Stomach (tissue), 4 donors: ENCODE data around the gene MTCL3.

ENCODE experiments used
- POLR2AphosphoS5 ChIP-seq, 3 donors: sonication (generic); formaldehyde crosslinking; IDR thresholded peaks; one replicate each; pipeline ENCODE4 v1.6.1; 2016; ENCODE audit warnings: antibody characterized with exemption in 3 of 3
- TF ChIP-seq, protein P1 (sequence below), 7 experiments: fragments of 450-650 bp in 4 of 7; fragments of 200-600 bp in 3 of 7; sonication (generic) in 3 of 7; IDR thresholded peaks; one replicate each; pipeline ENCODE4 v1.5.1; 2016 to 2019; ENCODE audit warnings: antibody characterized with exemption in 7 of 7, control low read depth in 2 of 7, mild to moderate bottlenecking in 1 of 7

DNA sequence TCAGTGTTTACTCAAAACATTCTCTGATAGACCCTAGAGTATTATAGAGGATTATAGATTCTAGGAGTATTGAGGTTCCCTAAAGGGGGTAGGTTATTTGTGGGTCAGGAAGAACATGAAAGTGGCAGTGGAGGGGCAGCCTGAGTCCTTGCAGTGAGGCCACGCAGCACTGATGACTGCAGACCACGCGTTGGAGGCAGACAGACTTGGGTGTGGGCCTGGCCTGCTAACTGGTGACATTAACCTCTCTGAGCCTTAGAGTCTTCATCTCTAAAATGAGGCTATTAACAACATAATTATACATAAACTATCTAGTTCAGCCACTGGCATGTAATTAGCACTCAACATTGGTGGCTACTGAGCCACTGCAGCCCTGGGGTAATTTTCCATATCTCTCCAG, 16.1 kb downstream of the MTCL3 start:
- TF ChIP-seq, protein P1, sequence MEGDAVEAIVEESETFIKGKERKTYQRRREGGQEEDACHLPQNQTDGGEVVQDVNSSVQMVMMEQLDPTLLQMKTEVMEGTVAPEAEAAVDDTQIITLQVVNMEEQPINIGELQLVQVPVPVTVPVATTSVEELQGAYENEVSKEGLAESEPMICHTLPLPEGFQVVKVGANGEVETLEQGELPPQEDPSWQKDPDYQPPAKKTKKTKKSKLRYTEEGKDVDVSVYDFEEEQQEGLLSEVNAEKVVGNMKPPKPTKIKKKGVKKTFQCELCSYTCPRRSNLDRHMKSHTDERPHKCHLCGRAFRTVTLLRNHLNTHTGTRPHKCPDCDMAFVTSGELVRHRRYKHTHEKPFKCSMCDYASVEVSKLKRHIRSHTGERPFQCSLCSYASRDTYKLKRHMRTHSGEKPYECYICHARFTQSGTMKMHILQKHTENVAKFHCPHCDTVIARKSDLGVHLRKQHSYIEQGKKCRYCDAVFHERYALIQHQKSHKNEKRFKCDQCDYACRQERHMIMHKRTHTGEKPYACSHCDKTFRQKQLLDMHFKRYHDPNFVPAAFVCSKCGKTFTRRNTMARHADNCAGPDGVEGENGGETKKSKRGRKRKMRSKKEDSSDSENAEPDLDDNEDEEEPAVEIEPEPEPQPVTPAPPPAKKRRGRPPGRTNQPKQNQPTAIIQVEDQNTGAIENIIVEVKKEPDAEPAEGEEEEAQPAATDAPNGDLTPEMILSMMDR (IDR thresholded peaks at IDR 0.05): no peak
- TF ChIP-seq POLR2AphosphoS5 (IDR thresholded peaks at IDR 0.05): no peak
